HG02852 (cell line): ENCODE data around the gene PARD3B.

Experiments used
- ATAC-seq: cut with Tn5 transposase; IDR thresholded peaks from one replicate; pipeline ENCODE4 v1.9.1; 2021; ENCODE audit warnings: mild to moderate bottlenecking, moderate library complexity; ENCODE audit not compliant: unreplicated experiment

The PARD3B gene

DNA sequence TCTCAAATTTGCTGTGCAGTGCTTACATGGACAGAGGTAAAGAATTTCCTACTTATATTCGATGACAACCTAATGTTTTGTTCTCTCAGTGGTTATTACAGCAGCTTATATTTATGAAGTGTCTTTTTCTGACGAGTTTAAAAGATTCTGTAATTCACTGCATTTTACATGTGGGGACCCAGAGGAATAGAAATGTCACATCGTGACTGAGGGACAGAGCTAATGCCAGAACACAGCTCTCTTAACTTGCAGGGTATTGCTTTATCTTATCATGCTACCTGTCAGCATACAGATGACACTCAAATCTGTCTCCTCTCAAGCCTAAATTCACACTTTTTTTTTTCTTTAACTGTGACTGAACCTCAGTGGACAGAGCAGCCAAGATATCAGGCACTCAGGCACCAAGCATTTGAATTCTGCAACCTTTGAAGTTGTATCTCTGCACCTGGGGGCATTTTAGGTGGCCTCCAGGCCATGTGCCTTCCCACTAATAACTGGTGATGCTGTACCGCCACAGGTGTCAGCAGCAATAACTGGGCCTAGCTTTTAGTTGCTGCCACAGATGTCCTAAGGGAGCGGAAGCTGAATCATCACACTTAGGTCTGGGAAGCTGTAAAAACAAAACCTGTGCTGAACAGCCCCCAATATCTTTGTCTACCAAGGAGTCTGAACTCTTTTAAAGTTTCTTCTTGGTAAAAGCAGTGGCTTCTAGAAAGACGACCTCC lies 821.2 kb downstream of the PARD3B start:
- ATAC-seq = no peak

DNA sequence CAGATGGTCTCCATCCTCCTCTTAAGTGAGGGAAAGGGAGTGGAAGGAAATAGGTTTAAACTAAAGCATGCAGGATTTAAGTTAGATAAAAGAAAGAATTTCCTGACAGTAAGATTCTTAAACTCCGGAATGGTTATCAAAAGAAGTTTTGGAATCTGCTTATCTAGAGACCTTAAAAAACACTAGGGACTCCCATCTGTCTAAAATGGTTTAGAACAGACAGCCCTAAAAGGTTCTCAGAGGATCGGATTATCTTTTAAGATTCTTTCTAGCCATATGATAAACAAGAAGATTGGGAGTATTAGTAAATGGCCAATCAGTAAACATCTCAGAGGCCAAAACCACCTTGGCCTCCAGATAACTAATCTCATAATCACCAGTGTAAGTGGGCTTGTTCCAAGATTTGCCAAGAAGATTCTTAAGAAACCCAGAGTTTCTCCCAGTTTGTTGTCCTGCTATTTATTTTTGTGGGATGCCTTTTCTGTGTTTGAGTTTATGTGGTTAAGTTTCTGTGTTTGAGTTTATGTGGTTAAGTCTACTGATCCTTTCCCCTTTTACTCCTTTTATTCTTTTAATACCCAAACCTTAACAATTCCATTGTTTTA lies 822.2 kb downstream of the PARD3B start:
- no peak for ATAC-seq

DNA sequence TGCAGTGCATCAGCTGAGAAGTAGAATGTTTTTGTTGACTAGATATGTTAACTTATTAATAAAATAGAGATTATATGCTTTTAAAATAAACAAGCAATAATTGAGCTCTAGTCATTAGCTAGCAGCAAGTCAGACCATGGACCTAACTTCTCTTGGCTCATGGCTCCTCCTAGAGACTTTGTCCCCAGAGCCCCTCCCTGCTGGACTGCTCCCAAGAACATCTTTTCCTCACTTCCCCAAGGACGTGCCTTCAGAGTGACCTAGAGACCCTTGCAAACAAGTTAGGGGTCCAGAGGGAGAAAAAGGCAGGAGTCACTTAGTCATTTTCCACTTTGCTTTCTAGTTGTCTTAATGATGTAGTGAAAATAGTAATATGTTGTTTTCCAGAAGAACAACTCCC lies 824.5 kb downstream of the PARD3B start:
- ATAC-seq = no peak

DNA sequence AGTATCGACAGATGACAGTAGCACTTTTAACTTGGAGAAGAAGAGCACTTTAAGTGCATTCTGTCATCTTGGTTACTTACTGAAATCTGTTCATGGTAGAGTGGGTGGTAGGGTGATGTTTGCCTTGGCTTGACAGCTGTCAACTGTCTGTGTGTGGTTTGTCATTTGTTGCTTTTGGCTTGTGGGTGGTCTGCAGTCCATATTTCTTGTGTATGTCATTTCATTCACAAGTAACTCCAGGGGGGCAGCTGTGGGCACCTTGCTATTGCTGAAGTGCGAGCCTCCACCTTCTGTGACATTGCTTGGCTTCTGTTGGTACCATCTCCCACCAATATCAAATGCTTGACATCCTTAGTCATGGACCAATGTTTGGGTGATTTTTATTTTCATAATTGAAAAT lies 825.5 kb downstream of the PARD3B start:
- no peak for ATAC-seq

DNA sequence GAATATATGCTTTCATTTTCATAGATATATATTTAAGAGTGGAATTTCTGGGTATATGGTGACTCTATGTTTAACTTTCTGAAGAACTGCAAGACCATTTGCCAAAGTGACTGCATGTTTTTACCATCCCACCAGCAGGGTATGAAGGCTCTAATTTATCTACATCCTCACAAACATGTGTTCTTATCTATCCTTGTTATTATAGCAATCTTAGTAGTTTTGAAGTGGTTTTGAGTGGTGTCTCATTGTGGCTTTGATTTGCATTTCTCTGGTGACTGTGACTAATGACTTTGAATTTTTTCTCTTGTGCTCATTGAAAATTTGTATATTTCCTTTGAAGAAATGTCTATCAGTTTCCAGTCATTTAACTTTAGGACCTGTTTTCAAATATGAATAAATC lies 826.9 kb downstream of the PARD3B start:
- ATAC-seq = no peak

DNA sequence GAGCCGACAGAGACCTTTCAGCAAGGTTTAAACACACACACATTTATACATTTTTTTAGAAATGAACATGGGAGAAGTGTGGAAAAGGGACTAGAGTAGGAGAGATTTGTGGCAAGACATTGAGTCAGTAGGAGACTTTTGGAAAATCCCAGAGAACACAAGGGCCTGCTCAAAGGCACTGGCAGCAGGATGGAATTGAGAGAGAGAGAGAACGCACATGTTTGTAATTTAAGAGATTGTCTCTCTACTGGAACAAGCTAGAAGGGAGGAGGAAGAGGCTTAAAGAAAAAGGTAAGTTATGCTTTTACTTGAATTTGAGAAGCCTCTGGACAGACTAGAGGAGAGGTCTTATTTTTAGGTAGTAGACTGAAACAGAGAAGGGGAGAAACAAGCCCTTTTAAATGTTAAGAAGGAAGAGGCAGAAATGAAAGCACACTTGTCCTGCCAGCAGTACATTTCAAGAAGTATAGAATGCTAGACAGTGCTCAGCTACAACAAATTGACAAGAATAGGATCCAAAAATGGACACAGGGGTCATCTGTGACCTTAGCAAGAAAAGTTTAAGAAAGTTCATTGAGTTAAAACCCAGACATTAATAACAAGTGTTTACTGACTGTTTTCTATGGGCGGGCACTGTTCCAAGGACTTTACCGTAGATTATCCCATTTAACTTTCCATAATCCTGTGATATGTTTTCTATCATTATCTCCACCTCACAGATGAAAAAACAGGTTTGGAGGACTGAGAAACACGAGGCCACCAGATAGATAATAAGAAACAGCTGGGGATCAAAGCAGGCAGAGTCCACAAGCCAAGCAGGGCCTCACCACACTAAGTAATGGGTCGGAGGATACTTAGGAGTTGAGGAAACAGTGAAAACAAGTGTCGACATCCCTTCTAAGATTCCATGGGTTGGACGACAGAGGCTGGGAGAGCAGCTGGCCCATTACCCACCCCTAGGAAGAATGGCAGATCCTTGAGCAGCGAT lies 830.5 kb downstream of the PARD3B start:
- ATAC-seq = no peak

DNA sequence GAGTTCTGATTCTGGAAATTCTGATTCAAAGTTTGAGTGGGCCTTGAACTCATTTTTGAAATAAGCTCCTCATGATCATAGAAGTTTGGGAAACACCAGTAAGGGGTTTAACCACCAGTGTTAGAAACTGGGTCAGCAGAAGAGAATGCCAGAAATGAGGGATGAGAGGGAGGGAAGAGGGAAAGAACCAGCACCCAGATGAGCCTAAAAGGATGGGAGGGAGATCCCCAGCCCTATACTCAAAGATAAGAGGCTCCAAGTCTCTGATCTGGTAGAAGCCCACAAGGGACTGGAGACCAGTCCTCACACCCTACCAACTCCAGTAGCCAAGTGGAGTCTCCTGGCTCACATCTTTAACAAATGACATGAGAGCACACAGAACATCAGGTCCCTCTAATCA lies 832.0 kb downstream of the PARD3B start:
- no peak for ATAC-seq

DNA sequence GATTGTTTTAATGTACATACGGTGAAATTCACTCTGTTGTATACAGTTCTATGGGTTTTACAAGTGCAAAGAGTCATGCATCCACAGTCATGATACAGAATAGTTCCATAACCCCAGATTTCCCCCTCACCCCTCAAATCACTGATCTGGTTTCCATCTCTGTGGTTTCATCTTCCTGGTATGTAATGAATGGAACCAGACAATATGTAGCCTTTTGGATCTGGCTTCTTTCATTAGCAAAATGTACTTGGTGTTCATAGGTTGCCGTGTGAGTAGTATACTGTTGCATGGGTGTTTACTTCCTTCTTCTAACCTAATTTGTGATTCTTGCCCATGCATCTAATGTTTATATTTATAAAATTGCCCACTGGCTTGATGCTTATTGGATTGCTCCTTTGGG lies 838.3 kb downstream of the PARD3B start:
- no peak for ATAC-seq

DNA sequence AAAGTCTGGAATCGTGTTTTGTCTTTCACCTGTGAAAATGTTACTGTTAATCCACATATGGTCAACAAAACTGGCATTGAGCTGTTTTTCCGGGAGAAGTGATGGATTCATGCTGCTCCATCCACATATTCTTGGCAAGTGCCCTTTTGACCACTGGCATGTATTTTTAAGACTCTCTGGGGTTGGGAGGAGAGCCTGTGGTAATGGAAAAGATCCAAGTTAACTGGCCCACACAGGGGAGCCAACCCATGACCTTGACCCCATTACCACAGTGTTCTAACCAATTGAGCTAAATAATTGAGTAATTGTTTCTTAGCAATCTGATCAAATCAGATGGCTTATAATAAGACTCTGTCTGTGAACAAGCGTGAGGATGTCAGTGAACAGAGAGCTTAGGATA lies 840.8 kb downstream of the PARD3B start:
- no peak for ATAC-seq

DNA sequence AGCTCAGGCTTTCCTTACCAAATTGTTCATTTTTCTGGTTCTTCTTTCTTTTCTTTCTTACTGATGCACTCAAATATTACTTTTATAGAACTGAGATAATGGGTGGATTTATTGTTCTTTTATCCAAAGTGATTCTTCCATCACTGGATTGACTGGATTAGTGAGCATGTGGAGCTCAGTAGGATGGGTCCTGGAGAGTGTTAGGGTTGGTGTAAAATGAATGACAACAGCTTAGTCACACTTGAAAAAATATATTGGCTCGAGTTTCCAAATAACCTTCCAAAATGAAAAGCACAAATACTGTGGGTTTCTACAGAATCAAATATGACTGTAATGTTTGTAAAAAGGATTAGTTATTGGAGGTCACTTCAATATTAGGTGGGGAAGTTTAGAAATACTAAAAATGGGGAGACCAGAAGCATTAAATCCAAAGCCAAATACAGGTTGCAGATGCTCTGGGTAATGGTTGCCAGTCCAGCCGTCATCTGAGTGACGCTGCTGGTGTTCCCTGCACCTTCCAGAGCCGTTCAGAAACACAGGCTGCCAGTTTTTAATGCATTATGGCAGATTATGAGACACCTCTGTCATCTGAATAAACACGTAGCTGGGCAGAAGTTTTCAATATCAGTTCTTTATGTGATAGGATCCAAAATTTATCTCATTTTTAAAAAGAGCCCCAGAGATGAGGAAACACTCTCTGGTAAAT lies 842.2 kb downstream of the PARD3B start:
- no peak for ATAC-seq

DNA sequence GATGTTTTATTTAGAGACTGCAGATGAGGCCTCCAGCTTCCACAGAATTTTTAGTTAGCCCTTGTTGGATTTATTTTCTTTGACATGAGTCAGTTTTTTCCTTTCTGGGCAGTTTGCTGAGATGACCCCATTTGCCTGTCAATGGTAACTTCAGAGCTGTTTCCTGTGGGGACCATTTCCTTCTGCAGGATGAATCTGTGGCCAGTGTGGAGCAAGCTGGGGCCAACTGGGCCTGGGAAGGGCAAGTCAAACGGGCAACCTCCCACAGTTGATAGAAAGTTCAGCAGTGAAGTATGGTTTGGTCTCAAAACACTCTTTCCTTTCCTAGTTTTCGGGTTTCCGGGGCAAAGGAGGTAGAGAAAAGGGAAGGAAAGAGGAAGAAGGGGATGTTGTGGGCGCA lies 845.6 kb downstream of the PARD3B start:
- no peak for ATAC-seq

DNA sequence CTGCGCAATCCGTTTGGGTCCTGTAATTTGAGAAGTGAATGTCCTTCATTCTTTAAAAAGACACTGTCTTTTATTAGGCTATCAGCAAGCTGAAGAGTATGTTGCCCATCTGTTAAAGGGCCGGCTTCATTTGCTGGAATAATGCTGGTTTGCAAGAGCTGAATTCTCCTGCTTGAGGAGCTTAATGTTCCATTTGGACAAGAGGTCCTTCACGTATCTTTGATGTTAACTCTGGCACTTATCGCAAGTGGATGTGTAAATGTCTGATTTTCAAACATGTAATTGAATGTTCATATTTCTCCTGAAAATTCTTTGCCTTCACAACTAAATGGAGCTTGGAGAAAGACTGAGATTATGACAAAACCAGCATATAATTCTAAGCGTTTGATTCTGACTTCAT lies 856.2 kb downstream of the PARD3B start:
- no peak for ATAC-seq

DNA sequence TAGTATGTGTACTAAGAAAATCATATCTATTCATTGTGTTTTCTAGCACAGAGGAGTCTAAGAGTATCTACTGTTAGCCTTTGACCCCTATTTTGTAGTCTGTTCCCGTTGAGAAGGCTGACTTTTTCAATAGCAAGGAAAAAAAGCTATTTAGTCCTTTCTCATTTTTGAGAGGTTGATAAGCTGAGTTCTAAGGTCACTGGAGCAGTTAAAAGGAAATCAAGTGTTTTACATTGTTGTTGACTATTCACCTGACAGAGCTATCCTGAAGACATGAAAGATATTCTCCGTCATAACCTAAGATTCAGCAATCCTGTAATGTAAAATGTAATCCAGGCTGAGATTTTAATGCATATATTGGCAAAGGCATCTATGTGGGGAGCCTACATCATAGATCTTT lies 856.7 kb downstream of the PARD3B start:
- ATAC-seq = no peak

DNA sequence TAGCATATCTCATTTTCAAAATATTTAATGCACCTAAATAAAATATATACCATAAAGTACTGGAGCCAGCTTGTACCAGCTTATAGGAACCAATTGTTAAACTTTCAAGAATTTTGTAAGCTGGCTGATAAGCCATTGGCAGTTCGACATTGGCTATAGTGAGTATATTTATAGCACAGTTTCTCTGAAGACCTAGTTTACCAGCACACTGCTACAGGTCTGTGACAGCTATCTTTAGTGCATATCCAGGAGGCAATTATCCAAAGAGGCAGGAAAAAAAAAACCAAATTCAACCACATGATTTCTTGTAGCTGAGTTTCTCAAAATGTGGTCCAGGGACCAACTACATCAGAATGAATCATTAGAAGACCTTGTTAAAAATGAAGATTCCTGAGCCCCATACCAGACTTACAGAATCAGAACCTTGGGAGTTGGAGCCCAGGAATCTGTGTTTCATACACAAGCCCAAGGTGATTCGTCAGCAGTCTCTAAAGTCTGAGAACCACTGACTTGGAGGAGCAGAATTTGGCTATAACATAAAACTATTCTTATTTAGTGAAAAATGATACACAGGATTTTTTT lies 858.1 kb downstream of the PARD3B start:
- ATAC-seq = no peak

DNA sequence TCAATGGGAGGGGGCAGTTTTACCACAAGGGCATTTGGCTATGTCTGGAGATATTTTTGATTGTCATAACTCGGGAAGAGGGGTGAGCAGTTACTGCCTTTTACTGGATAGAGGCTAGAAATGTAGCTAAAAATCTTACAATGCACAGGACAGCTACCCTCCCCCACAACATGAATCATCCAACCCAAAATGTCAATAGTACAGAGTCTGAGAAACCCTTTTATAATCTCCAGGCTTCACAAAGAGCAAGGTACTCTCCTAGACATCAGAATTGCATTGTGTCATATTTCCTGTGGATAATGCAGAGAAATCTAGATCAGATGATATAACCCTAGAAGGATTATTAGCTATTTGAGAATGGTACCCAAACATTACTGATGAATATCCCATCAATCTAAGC lies 859.9 kb downstream of the PARD3B start:
- no peak for ATAC-seq

DNA sequence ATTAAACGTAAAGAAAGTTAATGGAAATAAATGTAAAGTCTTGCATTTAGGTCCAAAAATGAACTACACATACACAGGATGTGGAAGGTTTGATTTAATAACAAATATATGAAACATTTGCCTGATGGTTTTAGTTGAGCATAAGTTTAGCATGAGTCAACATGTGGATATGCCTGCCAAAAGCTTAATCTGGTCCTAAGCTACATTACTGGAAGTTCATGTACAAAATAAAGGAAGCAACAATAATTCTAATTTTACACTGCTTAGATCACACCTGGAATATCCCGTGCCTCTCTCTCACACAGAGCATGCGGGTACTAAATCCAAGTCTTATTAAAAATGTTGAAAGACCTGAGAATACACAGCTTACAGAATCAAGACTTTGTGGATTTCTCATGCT lies 860.5 kb downstream of the PARD3B start:
- no peak for ATAC-seq

DNA sequence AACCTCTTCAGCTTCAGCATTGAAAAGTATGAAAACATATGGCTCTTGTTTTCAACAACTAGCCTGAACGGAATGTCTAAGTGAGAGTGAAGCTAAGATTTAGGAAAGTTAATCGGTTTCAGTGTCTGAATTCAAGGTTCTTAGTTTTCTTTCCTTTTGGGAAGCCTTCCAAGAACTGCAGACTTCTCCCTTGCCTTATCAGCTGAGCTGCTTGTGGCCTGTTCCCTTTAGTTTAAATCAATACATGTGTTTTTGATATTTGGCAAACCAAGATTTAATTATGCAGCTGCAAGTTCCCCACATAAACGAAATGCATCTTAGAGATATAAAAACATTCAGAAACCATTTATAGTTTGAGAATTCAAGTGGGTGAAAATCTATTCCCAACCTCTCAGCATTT lies 862.7 kb downstream of the PARD3B start:
- ATAC-seq = no peak

DNA sequence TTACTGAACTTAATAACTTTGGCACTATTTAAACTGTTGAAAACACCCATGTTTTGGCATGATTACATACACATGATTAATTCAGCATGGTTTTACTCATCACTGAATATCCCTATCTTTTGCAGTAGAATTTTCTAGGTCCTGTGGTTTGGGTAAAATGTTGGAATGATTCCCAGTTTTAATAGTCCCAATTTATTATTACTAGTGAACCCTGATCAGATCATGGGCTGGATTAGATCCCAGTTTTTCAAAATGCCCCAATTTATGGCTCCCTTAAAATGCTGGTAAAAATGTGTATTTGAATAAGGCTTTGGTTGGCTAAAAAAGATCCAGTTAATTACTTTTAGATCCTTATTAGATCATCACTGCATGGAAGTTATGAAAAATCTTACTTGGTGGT lies 863.4 kb downstream of the PARD3B start:
- ATAC-seq = no peak

DNA sequence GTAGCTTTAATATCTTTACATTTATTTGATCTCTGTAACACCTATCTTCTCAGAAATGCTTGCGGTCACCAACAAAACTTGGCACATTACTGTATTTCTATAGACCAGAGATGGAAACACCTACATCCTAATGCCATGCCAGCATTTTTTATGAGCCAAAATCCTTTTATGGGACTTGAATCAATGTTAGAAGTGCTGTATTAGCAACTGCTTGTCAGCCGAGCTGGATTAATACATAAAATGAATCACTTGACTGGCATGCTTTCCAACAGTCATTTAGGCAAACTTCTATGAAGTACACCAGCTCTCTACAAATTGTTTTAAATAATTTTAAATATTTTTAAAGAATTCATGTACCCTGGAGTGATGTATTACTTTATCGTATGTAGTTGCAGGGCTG lies 864.1 kb downstream of the PARD3B start:
- ATAC-seq = no peak

DNA sequence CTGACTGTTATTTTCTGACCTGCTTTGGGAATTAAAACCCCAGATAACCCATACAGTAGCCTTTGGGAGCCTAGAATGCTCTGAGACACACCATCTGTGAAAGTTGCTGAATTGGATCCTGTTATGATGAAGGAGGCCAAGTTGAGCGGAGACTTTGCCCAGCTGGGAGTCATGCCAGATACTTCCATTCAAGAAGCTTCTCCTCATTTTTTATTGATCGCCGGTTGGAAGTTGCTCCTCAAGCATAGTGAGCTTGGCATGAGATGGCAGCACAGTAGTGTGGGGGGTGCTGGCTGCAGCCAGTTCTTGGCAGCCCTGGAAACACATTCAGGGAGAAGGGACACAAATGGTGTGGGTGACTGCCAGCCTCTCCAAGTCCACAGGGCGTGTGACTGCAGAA lies 866.3 kb downstream of the PARD3B start:
- no peak for ATAC-seq

DNA sequence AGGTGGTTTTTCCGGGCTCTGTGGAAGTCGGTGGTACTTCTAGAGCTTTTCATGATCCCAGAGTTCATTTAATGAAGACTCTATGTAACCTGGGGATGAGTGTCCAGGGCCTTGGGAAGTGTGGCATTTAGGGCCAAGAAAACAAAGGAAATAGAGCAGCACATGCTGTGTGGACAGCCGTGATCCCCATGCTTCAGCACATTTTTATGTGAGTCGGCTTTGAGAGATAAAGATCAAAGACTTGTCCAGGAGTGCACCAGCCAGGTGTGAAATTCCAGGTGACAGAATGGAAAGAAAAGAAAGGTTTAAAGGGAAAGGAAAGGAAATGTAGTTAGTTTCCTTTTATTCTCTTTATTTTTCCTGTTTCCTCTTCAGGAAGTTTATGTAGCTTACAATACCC lies 879.1 kb downstream of the PARD3B start:
- no peak for ATAC-seq
